AG09319 (cell line): ENCODE data around the gene GMCL2.

Source experiments
- DNase-seq: peaks from one replicate; pipeline ENCODE4 v3.0.0-alpha.2; 2010; ENCODE audit warnings: low read depth; ENCODE audit errors: extremely low read depth
- TF ChIP-seq, protein P1 (sequence below): IDR thresholded peaks from 2 replicates; pipeline ENCODE4 v1.5.1; 2011; ENCODE audit warnings: low read depth, mild to moderate bottlenecking, inconsistent platforms, low read length, moderate library complexity

The GMCL2 gene

DNA sequence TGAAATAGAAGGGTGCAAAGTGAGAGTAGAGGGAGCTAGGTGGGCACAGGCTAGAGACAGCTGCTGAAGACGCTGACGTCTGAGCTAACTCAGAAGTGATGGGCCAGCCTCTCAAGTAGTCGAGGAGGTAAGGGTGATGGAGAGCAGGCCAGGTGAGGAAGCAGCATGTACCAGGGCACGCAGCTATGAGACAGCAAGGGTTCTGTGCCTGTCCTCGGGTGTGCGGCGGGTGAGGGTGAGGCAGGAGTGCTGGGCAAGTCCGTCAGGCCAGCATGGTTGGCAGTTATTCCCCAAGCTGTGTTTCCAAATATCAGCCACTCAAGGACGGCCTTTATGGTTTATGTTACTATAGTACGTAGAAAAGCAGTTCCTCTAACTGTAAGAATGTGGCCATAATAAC is 50.2 kb downstream of the GMCL2 start:
- DNase-seq: no peak

More for the DNA sequence above, 50.2 kb downstream of the GMCL2 start:
- TF ChIP-seq, protein P1, sequence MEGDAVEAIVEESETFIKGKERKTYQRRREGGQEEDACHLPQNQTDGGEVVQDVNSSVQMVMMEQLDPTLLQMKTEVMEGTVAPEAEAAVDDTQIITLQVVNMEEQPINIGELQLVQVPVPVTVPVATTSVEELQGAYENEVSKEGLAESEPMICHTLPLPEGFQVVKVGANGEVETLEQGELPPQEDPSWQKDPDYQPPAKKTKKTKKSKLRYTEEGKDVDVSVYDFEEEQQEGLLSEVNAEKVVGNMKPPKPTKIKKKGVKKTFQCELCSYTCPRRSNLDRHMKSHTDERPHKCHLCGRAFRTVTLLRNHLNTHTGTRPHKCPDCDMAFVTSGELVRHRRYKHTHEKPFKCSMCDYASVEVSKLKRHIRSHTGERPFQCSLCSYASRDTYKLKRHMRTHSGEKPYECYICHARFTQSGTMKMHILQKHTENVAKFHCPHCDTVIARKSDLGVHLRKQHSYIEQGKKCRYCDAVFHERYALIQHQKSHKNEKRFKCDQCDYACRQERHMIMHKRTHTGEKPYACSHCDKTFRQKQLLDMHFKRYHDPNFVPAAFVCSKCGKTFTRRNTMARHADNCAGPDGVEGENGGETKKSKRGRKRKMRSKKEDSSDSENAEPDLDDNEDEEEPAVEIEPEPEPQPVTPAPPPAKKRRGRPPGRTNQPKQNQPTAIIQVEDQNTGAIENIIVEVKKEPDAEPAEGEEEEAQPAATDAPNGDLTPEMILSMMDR: no peak
